ENCODE data around the gene AKR1B15.

DNA sequence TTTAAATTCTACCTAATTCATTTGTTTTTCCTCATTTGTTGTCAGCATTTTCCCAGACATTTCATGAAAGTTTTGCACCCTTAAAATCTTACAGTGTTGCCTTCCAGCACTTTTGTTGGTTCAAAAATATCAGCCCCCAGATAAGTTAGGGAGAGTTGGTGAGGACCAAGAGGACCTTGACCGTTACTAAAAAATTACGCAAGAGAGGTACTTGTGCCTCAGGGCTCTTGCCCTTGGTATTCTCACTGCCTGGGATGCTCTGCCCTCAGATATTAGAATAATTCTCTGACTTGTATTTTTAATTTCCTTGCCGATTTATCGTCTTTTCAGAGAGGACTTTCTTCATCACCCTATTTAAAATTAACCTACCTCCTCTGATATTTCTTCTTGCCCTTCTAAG lies 3.5 kb upstream of the AKR1B15 start:
- TF ChIP-seq, protein P1, sequence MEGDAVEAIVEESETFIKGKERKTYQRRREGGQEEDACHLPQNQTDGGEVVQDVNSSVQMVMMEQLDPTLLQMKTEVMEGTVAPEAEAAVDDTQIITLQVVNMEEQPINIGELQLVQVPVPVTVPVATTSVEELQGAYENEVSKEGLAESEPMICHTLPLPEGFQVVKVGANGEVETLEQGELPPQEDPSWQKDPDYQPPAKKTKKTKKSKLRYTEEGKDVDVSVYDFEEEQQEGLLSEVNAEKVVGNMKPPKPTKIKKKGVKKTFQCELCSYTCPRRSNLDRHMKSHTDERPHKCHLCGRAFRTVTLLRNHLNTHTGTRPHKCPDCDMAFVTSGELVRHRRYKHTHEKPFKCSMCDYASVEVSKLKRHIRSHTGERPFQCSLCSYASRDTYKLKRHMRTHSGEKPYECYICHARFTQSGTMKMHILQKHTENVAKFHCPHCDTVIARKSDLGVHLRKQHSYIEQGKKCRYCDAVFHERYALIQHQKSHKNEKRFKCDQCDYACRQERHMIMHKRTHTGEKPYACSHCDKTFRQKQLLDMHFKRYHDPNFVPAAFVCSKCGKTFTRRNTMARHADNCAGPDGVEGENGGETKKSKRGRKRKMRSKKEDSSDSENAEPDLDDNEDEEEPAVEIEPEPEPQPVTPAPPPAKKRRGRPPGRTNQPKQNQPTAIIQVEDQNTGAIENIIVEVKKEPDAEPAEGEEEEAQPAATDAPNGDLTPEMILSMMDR (IDR thresholded peaks at IDR 0.05): no peak
- TF ChIP-seq POLR2A (IDR thresholded peaks at IDR 0.05) (no peak), POLR2AphosphoS5 (IDR thresholded peaks at IDR 0.05) (no peak)
